Left colon (tissue), 2 donors: ENCODE measurements around the gene FAM53A. TPM values are rescaled to one million over a fixed set of nuclear protein-coding genes. Genes with fewer than 3 reads are reported as not detected.

Experiments used
- ATAC-seq: fragments of 200-7000 bp; cut with Tn5 transposase; one replicate; pipeline ENCODE4 v1.9.1; 2020; ENCODE audit warnings: mild to moderate bottlenecking, moderate library complexity
- DNase-seq, 2 donors: peaks; one replicate each; pipeline ENCODE4 v3.0.0-alpha.2; 2020
- intact Hi-C, 2 donors: fragments of 100-400 bp; cut with DNase I in 1 of 2; cut with micrococcal nuclease in 1 of 2; formaldehyde crosslinking; loops; one replicate each; pipeline versions ENCODE4 v1.11.2 to v1.14.0; 2022; cut with DNase I, micrococcal nuclease
- total RNA-seq, 2 donors: library from RNA; stranded (reverse); fragmentation: NEBNext Ultra II Directional; extraction: Animal tissue kit (Norgen Biotek cat#: 25700); gene quantifications; one replicate each; pipeline ENCODE4 v1.2.1, GENCODE V29; 2021
- donor health status: DM: no; HTN: no; CAD: no.
- donor health status: DM: yes; HTN: yes; CAD: no.

Gene FAM53A
- total RNA-seq, 2 donors from 2014 or later: 0.49 to 0.61 TPM

DNA sequence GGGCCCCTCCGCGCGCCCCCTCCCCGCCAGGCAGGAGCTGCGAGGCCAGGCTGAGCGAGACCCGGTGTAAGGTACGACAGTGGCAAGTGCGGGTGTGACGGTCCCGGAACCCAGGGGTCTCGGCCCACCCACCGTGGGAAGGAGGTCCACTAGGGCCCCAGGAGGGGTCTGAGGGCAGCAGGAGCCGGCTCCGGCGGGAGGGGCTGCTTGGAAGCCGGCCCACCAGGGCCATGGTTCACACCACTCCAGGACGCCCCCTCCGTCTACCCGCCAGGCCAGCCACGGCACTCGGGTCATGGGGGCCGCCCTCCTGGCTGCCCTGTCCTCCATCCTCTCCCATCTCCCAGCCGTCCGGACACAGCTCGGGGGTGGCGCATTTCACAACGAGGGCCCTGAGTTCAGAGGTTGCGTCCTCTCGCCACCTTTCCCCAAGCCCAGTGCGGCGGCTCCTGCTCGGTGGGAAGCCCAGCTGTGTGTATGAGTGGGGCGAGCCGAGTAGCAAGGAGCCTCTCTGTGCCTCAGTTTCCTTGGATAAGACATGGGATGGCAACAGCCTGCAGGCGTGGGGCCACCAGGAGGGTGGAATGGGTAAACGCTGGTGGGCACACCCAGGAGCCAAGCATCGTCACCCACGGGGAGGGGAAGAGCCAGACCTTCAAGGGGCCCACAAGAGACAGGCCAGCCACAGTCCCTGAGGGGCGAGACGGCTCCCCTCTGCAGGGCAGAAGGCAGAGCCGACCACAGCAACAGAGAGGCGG is 81.3 kb downstream of the FAM53A start:
- ATAC-seq (no peak), DNase-seq (no peak)
- intact Hi-C loops: no loop called here

DNA sequence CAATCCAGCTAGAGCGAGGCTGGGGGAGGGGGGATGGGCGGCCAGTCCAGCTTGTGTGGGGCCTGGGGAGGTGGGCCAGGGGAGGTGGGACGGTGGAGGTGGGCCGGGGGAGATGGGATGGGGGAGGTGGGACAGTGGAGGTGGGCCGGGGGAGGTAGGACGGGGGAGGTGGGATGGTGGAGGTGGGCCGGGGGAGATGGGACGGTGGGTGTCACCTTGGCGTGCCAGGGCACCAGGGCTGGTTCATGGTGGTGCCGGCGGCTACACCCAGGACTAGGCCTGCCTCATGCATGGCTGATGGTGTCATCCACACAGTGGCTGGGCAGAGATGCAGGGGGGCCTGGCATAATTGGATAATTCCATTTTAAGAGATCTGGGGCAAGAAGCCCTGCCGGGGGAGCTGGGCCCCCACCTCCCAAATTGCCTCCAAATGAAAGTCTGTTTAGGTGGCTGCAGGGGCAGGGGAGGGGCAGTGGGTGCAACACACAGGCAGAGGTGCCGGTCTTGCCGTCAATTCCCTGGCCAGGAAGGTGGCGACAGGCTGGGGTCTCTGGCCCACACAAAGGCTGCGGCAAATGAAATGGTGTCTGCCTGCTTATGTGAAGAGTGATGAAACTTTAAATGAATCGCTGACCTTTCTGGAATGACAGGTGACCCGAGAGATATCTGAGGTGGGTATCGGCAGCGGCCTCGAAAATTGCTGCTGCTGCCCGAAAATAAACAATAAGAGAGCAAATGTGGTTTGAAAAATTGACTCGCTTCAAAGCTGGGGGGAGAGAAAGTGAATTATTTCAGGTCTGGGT is 82.1 kb downstream of the FAM53A start:
- DNase-seq (no peak), ATAC-seq (no peak)
- intact Hi-C loops: no loop called here

DNA sequence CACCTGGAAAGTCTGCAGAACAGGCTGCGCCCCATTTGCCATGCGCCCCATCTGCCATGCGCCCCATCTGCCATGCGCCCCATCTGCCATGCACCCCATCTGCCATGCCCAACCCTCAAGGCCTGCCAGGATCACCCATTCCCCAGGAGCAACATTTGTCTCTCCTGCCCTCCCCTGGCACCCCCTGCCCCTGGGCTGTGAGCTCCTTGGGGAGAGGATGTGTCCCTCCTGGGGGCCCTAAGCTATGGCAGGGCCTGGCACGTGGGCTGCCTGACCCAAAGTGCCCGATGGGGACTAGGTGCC is 82.6 kb downstream of the FAM53A start:
- intact Hi-C loops: no loop called here
- ATAC-seq (no peak), DNase-seq (no peak)

DNA sequence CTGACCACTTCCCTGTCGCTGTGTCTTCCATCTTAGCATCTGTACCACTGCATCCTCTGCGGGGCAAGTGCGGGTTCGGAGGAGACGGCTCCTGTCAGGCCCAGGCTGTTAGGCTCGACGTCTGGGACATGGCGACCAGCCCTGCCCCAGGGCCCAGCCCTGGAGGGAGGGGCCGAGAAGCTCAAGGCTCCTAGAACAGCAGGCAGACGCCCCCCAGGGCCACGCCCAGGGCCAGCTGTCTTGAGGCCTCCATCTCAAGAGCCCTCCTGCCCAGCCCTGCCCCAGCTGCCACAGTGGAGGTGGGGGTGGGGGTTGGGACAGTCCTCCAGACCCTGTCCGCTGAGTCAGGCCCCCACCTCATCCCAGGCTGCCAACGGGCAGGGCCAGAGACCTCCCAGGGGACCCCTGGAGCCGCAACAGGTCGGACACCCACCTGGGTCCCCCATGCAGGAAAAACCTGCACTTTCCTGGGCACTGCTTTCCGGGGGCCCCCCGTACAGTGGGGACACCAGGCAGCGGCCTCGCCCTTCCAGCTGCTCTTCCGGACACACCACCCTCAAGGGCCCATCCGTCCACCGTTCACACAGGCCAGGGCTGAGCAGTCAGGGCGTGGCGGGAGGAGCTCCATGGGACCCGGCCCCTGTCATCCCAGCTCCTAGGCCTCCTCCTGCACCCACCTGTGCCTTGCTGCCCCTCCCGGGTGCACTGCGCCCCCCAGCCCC is 83.1 kb downstream of the FAM53A start:
- intact Hi-C loops: no loop called here
- DNase-seq: no peak
- no peak for ATAC-seq

DNA sequence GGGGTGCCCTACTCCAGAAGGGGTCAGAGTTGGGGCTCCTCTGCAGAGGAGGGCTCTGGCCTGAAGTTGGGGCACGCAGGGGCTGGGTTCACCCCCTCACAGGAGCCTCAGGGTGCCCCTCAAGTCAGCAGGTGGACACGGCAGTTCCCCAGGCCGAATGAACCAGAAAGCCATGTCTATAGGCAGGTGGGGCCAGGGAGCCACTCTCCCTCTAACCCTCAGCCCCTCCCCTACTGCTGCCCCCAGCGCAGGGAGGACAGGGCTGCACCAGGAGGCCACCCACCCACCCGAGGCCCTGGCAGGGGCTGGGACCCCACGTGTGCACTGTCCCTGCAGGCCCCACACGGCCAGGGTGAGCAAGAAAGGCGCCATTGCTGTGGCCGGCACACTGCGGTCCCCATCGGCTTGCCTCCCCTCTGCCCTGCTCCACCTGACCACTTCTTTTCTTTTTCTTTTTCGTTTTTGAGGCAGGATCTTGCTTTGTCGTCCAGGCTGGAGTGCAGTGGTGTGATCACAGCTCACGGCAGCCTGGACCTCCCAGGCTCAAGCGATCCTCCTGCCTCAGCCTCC is 83.8 kb downstream of the FAM53A start:
- intact Hi-C loops: no loop called here
- DNase-seq (no peak), ATAC-seq (no peak)

DNA sequence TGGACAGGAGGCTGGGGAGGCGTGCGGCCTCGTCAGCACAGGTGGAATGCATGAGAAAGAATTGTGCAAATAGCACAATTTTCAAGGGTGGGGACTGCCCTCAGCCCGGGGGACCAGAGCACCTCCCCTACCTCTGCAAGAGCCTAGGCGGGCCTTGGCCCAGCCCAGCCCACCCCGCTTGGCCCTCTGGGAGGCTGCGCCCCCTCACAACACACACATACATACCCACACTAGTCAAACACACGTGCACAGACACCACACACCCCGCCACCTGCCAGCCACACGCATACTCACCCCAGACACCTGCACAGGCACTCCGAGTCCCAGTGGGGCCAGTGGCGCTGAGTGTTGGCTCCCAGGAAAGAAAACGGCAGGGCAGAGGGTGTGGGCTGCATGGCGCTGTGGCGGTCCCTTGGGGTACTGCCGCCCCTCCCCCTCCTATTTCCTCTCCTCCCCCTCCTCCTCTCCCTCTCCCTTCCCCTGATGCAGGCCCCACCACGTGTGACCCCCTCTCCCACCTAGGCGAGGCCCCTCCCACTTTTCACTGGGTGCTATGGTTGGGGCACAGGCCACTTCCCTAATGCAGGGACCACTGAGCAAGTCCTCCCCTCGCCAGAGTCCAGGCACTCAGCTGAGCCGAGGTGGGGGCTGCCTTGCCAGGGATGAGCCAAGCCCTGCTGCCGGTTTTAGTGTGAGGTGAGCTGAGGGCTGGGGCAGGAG is 84.5 kb downstream of the FAM53A start:
- DNase-seq (no peak), ATAC-seq (no peak)
- intact Hi-C loops: no loop called here

DNA sequence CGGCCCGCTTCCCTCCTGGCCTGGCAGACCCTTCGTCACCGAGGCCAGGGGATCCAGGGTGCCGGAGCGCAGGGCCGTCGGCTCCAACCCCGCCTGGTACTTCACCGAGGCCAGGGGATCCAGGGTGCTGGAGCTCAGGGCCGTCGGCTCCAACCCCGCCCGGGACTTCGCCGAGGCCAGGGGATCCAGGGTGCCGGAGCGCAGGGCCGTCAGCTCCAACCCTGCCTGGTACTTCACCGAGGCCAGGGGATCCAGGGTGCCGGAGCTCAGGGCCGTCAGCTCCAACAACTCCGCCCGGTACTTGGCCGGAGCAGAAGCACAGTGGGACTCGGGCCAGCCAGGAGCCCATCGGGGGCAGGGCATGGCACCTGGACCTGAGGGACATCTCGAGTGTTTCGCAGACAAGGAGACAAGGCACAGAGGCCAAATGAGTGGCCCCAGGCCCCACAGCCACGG is 85.1 kb downstream of the FAM53A start:
- no peak for DNase-seq
- no peak for ATAC-seq
- intact Hi-C loops: no loop called here

DNA sequence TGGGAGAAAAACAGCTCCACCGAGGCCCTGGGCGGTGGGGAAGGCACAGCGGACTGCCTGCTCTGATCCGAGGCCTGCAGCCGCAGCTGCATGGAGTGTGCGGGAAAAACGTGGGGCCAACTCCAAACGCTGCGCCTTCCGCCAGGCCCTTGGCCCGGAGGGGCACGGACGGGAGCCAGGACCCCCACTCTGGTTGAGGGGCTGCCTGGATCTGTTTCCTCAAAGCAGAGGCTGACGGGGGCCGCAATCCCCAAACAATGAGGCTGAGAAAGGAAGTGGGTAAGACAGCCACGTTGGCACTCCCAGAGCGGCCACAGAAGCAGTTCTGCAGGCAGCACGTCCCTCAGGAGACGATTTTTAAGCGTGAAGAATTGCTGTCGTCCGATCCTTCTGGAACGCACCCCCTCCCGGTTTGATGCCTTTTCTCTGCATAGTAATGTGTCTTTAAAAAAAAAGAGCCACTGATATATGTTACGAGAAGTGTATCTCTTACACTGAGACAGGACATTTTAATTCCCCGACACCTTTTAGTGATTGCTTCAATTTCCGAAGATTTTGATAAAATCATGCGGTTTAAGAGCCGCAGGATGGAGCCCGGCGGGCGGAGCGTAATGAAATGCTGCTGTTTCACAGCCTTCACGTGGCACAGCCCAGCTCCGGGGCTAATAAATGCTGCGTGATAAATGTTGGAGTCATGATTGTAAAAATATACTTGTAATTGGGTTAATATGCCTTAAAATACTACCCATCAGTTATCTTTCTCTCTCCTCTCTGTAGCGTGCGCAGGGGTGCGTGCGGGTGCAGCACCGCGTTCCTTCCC is 85.7 kb downstream of the FAM53A start:
- DNase-seq (no peak), ATAC-seq (no peak)
- intact Hi-C loops: no loop called here

DNA sequence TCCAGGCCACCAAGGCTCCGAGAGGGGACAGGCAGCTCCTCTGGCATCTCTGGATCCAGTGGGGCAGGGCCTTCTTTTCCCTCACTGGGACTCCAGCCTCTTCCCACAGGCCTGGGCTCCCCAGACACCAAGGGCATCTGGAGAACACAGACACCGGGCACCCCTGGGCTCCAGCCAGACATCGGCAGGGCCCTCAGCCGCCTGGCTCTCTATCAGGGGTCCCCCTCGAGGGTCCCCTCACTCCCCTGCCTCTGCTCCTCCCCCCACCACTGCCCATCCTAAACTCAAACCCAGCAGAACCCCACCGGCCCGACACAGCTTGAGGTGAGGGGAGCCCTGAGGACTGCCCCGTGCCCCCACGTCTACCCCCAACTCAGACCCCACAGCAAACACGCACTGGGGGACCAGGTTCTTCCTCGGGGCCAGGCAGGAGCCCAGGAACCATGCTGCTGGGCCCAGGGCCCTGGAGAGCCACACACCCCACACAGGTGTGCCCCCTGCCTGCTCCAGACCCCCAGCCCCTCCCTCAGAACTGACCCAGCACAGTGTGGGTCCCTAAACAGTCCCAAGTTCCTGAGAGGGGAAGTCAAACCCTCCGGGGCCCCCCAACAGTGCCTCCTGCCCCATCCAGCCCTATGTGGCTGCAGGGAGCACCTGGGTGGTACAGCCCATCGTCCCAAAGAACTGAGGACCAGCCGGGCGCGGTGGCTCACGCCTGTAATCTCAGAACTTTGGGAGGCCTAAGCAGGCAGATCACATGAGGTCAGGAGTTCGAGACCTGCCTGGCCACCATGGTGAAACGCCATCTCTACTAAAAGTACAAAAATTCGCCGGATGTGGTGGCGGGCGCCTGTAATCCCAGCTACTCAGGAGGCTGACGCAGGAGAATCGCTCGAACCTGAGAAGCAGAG is 86.8 kb downstream of the FAM53A start:
- no peak for ATAC-seq
- intact Hi-C loops: no loop called here
- no peak for DNase-seq

DNA sequence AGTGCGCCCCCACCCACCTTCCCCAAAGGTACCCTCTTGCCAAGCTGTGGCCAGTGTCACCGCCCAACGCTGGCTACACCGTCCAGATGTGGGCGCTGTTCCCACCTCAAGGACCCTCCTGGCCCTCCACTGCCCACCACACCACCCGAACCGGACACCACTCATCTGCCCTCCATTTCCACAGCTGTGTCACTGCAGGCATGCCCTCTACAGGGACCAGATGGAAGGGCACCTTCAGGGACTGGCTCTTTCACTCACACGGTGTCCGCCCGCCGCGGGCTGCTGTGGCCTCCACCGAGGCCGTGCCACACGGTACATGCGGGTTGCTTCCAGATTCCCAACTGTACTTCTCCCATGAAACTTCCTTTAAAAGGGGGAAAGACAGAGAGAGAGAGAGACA is 87.7 kb downstream of the FAM53A start:
- ATAC-seq: no peak
- no peak for DNase-seq
- intact Hi-C loops: no loop called here

DNA sequence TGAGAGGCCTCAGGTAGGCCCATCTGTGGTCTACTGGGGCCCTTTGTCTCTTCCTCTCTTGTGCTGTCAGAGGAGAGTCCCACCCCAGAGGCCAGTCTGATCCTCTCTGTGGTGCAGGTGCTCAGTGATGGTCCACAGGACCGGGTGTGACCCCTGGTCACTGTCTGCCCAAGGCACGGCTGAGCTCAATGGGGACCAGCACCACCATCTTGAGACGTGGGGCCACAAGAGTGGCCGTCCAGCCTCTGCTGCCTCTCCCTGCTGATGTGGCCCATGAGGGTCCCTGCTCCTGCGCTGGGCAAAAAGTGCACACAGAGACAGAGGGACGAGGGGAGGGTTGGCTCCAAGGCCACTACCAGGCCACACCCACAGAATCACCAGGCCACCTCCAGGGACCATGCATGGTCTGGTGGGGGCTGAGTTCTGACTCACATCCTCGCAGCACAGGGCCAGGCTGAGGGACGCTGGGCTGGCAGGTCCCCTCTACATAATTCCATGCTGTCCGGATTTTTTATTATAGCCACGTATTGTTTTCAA is 88.3 kb downstream of the FAM53A start:
- DNase-seq (peak in 1 of 2 donors; percentile 2), ATAC-seq (no peak)
- intact Hi-C loops: no loop called here

DNA sequence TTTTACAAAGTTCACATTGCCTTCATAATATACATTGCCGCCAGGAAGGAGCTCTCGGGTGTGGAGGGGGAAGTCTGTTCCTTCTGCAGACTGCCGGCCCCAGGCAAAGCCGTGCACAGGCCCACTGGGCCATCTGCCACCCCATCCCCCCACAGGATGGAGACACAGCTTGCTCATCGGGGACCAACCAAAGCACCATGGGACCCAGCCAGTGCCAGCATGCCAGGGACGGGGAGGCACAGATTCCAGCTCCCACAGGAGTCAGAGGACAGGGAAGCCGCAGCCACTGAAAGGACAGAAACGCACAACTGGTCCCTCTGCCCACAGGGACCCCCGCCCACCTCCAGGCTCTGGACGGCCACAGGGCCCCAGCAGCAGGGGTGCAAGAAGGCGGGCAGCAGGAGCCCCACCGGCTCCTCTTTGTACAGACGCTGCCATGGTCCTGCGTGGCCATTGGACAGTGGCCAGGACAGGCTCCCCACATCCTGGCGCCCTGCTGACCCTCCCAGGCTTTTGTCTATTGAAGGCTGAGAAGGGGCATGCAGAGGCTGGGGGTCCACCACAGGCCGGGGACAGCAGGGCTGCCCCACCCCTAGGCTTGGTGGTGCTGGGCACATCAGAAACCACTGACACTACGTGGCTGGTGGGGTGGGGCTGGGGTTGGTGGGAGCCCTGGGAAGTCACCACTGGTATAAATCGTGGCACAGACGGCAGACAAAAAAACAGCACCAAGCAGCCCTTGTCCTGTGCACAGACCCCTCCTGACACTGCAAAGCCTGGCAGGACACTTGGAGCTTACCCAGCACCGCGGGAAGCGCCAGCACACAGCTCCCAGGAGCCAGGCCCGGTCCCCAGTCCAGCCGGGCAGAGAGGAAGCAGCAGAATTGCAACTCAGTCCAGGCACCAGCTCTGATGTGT is 89.0 kb downstream of the FAM53A start:
- DNase-seq (peak in 1 of 2 donors; percentile 1), ATAC-seq (no peak)
- intact Hi-C loops: no loop called here

DNA sequence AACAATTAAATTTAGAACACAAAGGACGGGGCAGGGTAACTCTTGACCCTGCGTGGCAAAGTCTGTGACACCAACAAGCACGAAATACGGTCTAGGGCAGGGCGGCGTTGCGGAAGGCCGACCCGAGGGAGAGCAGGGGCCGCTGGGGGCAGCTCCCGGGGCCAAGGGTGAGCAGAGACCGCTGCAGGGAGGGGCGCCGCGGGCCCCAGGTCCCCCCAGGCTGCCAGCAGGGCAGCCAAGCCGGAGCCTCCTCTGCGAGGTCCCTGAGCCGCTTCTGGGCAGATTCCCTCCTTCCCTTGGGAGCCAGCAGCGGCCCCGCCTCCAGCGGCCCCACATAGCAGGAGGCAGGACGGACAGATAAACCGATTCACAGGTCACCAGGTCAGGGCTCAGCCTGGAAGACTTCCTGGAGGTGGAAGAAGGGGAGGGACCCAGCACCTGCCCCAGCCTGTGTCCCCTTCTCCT is 90.2 kb downstream of the FAM53A start:
- ATAC-seq (no peak), DNase-seq (peak in 1 of 2 donors; percentile 1)
- intact Hi-C loops: no loop called here

DNA sequence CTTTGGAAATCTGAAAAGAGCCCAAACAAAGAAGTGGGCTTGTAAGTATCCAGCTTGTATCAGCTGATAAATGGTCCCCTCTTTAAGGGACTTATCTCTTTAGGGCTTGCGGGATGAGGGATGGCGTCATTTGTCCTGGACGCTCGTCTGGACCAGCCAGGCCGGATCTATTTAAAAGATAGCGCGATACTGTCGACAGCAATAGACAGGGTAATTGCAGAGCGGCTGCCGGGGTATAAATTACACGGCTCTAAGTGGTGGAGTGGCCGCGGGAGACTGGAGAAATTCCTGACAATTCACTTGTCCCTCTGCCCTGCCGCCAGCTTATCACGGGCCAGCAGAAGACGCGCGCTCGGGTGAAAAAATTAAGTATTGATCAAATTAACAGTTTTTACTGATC is 90.7 kb downstream of the FAM53A start:
- no peak for ATAC-seq
- intact Hi-C loops: no loop called here
- DNase-seq: peak in 1 of 2 donors; percentile 0

DNA sequence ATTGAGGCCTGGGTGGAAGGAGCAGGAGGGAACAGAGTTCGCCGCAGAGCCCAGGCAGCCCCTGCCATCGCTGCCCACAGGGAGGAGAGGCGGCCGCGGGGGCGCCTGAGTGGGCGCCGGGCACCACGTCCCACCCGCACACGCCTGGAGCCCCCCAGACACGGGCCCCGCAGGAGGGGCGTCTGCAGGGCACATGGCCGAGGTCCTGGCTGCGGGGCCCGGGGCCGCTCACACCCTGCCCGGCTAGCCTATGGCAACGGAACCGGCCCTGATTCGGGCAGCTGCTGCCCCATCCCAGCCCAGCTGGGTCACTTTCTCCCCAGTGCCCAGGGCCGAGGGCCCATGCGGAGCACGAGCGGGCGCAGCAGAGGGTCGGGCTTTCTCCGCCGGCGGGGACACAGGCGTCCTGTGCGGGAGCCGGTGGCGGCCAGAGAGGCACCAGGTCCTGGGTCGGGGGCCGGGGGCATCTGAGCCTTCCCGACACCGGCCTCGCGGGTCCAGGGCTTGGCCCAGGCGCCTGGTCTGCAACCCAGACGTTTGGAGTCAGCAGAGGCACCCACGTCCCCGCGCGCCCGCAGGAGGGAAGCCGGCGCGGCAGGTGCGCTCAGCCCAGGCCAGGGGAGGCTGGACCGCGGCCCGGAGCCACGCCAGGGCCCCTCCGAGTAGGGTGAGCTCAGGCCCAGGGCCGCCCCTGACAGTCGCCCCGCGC is 91.2 kb downstream of the FAM53A start:
- ATAC-seq: no peak
- DNase-seq: peak in 1 of 2 donors; percentile 1
- intact Hi-C loops: no loop called here
